HepG2 (cell line): ENCODE measurements around the gene TMIGD2. TPM values are rescaled to one million over a fixed set of nuclear protein-coding genes. Genes with fewer than 3 reads are reported as not detected.

ENCODE experiments used
- ATAC-seq: fragments of 200-7000 bp; cut with Tn5 transposase; 3 replicates; pipeline ENCODE4 v1.9.1; 2020; ENCODE audit warnings: mild to moderate bottlenecking, moderate library complexity
- BruUV-seq: library from RNA; stranded (reverse); fragments of 400-500 nt; replicated peaks from 2 replicates; lab custom pipeline; 2021; lab: Mats Ljungman, UMichigan
- CTCF ChIA-PET: fragments of 300-600 bp; formaldehyde crosslinking; extraction: SDS; loops from one replicate; lab custom pipeline; 2021; ENCODE audit warnings: low total read pairs, inconsistent platforms, low intra/inter-chr PET ratio; lab: Yijun Ruan, JAX
- POLR2A ChIA-PET: fragments of 350-600 bp; sonication (Branson Sonifier 250); formaldehyde crosslinking; loops from one replicate; lab custom pipeline; 2020; ENCODE audit warnings: antibody characterized with exemption, inconsistent platforms; lab: Yijun Ruan, JAX
- DNase-seq: peaks from one replicate; pipeline ENCODE4 v3.0.0-alpha.2; 2015; ENCODE audit warnings: low spot score
- FAIRE-seq: peaks from 3 replicates; lab custom pipeline; 2011; peaks lifted over from hg19 to GRCh38; lab: Jason Lieb, UNC
- H2AFZ ChIP-seq: one replicate; pipeline ENCODE4 v1.6.1; 2011; ENCODE audit warnings: low read length, inconsistent platforms
- H3K27ac ChIP-seq: fragments of 300-600 bp; 3 replicates; pipeline ENCODE4 v1.8.0; 2011; ENCODE audit warnings: mixed run types, mild to moderate bottlenecking, mixed read lengths, low read length, inconsistent platforms; ENCODE audit not compliant: insufficient read depth; ENCODE audit errors: extremely low read length
- H3K27me3 ChIP-seq, 2 experiments: fragments of 200-600 bp in 1 of 2; 2 replicates in 1 of 2; 3 replicates in 1 of 2; pipeline versions ENCODE4 v1.6.0 to v1.8.0; 2011; ENCODE audit warnings: low read length in 2 of 2, mild to moderate bottlenecking in 2 of 2, moderate library complexity in 2 of 2, inconsistent platforms in 1 of 2; ENCODE audit not compliant: insufficient read depth in 2 of 2, control insufficient read depth in 1 of 2
- H3K36me3 ChIP-seq, 2 experiments: fragments of 200-600 bp in 1 of 2; replicated peaks in 1 of 2; 2 replicates in 1 of 2; 3 replicates in 1 of 2; pipeline versions ENCODE4 v1.5.1 to v1.8.0; 2011; ENCODE audit warnings: low read length in 2 of 2, inconsistent platforms in 1 of 2; ENCODE audit not compliant: insufficient read depth in 2 of 2, control insufficient read depth in 1 of 2
- H3K4me1 ChIP-seq: 2 replicates; pipeline ENCODE4 v1.5.1; 2012; ENCODE audit warnings: low read length, inconsistent platforms; ENCODE audit not compliant: insufficient read depth
- H3K4me2 ChIP-seq: 2 replicates; pipeline ENCODE4 v1.6.0; 2011; ENCODE audit warnings: low read depth, low read length, inconsistent platforms
- H3K4me3 ChIP-seq, 3 experiments: fragments of 200-600 bp in 1 of 3; sonication (generic), shearing (Covaris generic) in 1 of 3; replicated peaks in 1 of 3; 2 replicates each; pipeline ENCODE4 v1.5.1; 2011 to 2016; ENCODE audit warnings: low read length in 3 of 3, inconsistent platforms in 2 of 3, low read depth in 2 of 3, mild to moderate bottlenecking in 2 of 3, control low read depth in 1 of 3, mixed read lengths in 1 of 3; ENCODE audit not compliant: insufficient read depth in 1 of 3
- H3K79me2 ChIP-seq: one replicate; pipeline ENCODE4 v1.6.1; 2011; ENCODE audit warnings: low read length, inconsistent platforms; ENCODE audit not compliant: insufficient read depth
- H3K9ac ChIP-seq: 2 replicates; pipeline ENCODE4 v1.6.0; 2011; ENCODE audit warnings: mild to moderate bottlenecking, low read depth, low read length, inconsistent platforms; ENCODE audit not compliant: insufficient read depth
- H3K9me3 ChIP-seq: 2 replicates; pipeline ENCODE4 v1.5.1; 2012; ENCODE audit warnings: mild to moderate bottlenecking, low read length
- H4K20me1 ChIP-seq: 2 replicates; pipeline ENCODE4 v1.6.0; 2011; ENCODE audit warnings: inconsistent platforms, mild to moderate bottlenecking, low read length, moderate library complexity; ENCODE audit not compliant: insufficient read depth
- HDAC1 ChIP-seq: sonication (generic); formaldehyde crosslinking; IDR thresholded peaks from 2 replicates; pipeline ENCODE4 v1.5.1; 2020; ENCODE audit warnings: mild to moderate bottlenecking, missing genetic modification reagents
- MEIS2 ChIP-seq: sonication (generic); formaldehyde crosslinking; IDR thresholded peaks from 2 replicates; pipeline ENCODE4 v1.9.0; 2021; ENCODE audit warnings: mild to moderate bottlenecking, missing genetic modification reagents
- MIXL1 ChIP-seq: IDR thresholded peaks from 2 replicates; pipeline ENCODE4 v1.6.1; 2016
- NCOA1 ChIP-seq: sonication (generic); formaldehyde crosslinking; IDR thresholded peaks from 2 replicates; pipeline ENCODE4 v1.9.0; 2021; ENCODE audit warnings: missing genetic modification reagents
- NFKB2 ChIP-seq: sonication (generic); formaldehyde crosslinking; IDR thresholded peaks from 2 replicates; pipeline ENCODE4 v1.4.0; 2020; ENCODE audit warnings: missing genetic modification reagents, borderline replicate concordance
- RAD21 ChIP-seq: fragments of 450-650 bp; formaldehyde crosslinking; IDR thresholded peaks from 2 replicates; pipeline ENCODE4 v1.5.0; 2020; ENCODE audit warnings: mild to moderate bottlenecking
- RCOR2 ChIP-seq: IDR thresholded peaks from 2 replicates; pipeline ENCODE4 v1.6.1; 2016; ENCODE audit warnings: missing biosample characterization, missing genetic modification reagents
- RFXANK ChIP-seq: IDR thresholded peaks from 2 replicates; pipeline ENCODE4 v1.6.1; 2016
- RXRB ChIP-seq: IDR thresholded peaks from 2 replicates; pipeline ENCODE4 v1.6.1; 2016; ENCODE audit warnings: borderline replicate concordance, missing genetic modification reagents, missing compliant biosample characterization
- SKI ChIP-seq: fragments of 450-650 bp; IDR thresholded peaks from one replicate; pipeline ENCODE4 v1.6.1; 2018; ENCODE audit warnings: mild to moderate bottlenecking; ENCODE audit not compliant: partially characterized antibody
- SRSF9 ChIP-seq: fragments of 200-400 bp; formaldehyde crosslinking; IDR thresholded peaks from 2 replicates; pipeline ENCODE4 v1.6.1; 2018; ENCODE audit warnings: borderline replicate concordance, mild to moderate bottlenecking, low read depth, low read length; ENCODE audit not compliant: insufficient read depth, poor library complexity, severe bottlenecking
- TCF12 ChIP-seq, 2 experiments: fragments of 450-650 bp in 1 of 2; sonication (generic) in 1 of 2; formaldehyde crosslinking in 1 of 2; IDR thresholded peaks; 2 replicates each; pipeline versions ENCODE4 v1.6.1 to v1.8.0; 2017 to 2022; ENCODE audit warnings: antibody characterized with exemption in 1 of 2, mild to moderate bottlenecking in 1 of 2, missing genetic modification reagents in 1 of 2, moderate library complexity in 1 of 2
- U2AF1 ChIP-seq: fragments of 200-400 bp; formaldehyde crosslinking; optimal IDR thresholded peaks from 2 replicates; pipeline ENCODE3; 2017; ENCODE audit warnings: mild to moderate bottlenecking, low read depth, low read length
- ZBTB38 ChIP-seq: sonication (generic); formaldehyde crosslinking; IDR thresholded peaks from 2 replicates; pipeline ENCODE4 v1.5.1; 2020; ENCODE audit warnings: mild to moderate bottlenecking, missing genetic modification reagents
- ZFAT ChIP-seq: sonication (generic); formaldehyde crosslinking; conservative IDR thresholded peaks from 2 replicates; pipeline ENCODE4 v1.8.1; 2023; ENCODE audit warnings: missing genetic modification reagents, inconsistent platforms
- ZMYM3 ChIP-seq: sonication (generic); formaldehyde crosslinking; IDR thresholded peaks from 2 replicates; pipeline ENCODE4 v1.5.1; 2020; ENCODE audit warnings: mild to moderate bottlenecking, missing genetic modification reagents
- ZNF333 ChIP-seq: sonication (generic); formaldehyde crosslinking; IDR thresholded peaks from 2 replicates; pipeline ENCODE4 v1.4.0; 2020; ENCODE audit warnings: mild to moderate bottlenecking, missing genetic modification reagents, borderline replicate concordance
- ZNF710 ChIP-seq: sonication (generic); formaldehyde crosslinking; IDR thresholded peaks from 2 replicates; pipeline ENCODE4 v1.5.0; 2020; ENCODE audit warnings: mild to moderate bottlenecking, missing genetic modification reagents, borderline replicate concordance
- ZNF768 ChIP-seq: sonication (generic); formaldehyde crosslinking; IDR thresholded peaks from 2 replicates; pipeline ENCODE4 v1.4.0; 2020; ENCODE audit warnings: missing genetic modification reagents
- WGBS: methylation state at CpG from one replicate; pipeline ENCODE4 v1.1.6; 2017; ENCODE audit warnings: low lambda C conversion rate; 5-methylcytosine and 5-hydroxymethylcytosine counted together
- in situ Hi-C: cut with HindIII; loops from 2 replicates; pipeline ENCODE4 v1.10.0; 2017; ENCODE audit warnings: low pct_unique_long_range_greater_than_20kb; ENCODE audit not compliant: extremely low pct_ligation_motif_present
- intact Hi-C: fragments of 100-400 bp; cut with micrococcal nuclease; formaldehyde crosslinking; loops from one replicate; pipeline ENCODE4 v1.10.0; 2022; ENCODE audit not compliant: unreplicated experiment
- polyA plus RNA-seq, 8 experiments: library from polyadenylated mRNA; depleted of rRNA in 3 of 8; stranded (reverse) in 7 of 8; unstranded in 1 of 8; fragments of >200 nt; fragmentation: Illumina TruSeq in 4 of 8; extraction: Trizol in 4 of 8; gene quantifications; 2 replicates each; pipeline versions ENCODE4 v1.2.1 to v1.2.3, GENCODE V29; 2011 to 2016; ENCODE audit warnings: low read depth in 4 of 8, missing spikeins in 1 of 8, mixed read lengths in 1 of 8; ENCODE audit not compliant: insufficient read depth in 1 of 8
- total RNA-seq, 5 experiments: library from RNA; depleted of rRNA; stranded (reverse); fragments of >200 nt; fragmentation: Illumina TruSeq; extraction: Trizol; gene quantifications; 2 replicates each; pipeline ENCODE4 v1.2.3, GENCODE V29; 2016; ENCODE audit warnings: low read depth in 1 of 5
- TF ChIP-seq, protein P1 (sequence below): sonication (generic); formaldehyde crosslinking; IDR thresholded peaks from 2 replicates; pipeline ENCODE4 v1.4.0; 2020; ENCODE audit warnings: missing genetic modification reagents

TMIGD2 gene
- total and polyA plus RNA-seq, 2 of the 13 experiments (the other 11 are each of a cell fraction or from before 2014, with no cell fraction given) = 0.11 to 1.0 TPM

GRCh38 chr19:4297901-4298809 lies 4.0 kb downstream of the TMIGD2 start (continued):
- TF ChIP-seq ZNF710 (CRISPR knock-in tag) (0 out of 2 replicates have a peak, but pooled peaks have one; percentile 21), RAD21 (CRISPR knock-in tag) (peak; percentile 53; the same call in 1 of the 2 replicates), HDAC1 (CRISPR knock-in tag) (peak; percentile 23; the same call in 1 of the 2 replicates), RXRB (peak; percentile 24; the same call in 1 of the 2 replicates), NCOA1 (no peak), MEIS2 (CRISPR knock-in tag) (no peak)

DNA sequence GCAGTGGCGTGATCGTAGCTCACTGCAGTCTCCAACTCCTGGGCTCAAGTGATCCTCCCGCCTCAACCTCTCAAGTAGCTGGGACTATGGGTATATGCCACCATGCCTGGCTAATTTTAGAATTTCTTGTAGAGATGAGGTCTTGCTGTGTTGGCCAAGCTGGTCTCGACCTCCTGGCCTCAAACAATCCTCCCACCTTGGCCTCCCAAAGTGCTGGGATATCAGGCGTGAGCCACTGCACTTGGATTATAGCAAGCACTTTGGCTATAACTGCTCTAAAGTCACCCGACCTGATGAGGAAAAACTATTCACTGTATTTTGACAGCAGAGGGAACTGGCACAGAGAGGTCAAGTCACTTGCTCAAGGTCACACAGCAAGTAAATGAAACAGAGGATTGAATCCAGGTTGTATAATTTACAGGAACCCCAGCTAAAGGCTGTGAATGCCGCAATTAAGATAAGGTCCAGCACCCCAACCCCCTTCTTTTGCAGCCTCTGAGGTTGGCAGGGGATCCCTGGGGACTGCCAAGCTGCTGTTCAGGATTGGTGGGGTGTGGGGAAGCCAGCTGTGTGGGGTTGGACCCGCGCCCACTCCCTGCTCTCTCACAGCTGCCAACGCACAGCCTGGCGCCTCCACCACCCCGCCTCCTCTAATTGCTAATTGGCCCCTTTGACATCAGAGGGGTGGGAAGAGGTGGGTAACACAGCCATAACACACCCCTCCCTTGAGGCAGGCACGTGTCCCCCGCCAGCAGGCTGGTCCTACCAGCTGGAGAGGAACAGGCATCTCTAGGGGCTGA lies 6.0 kb downstream of the TMIGD2 start:
- Histone ChIP-seq H3K79me2 (no peaks in the 10 kb centered on the region), H3K27me3 (peaks cover 0 to 2% of the 10 kb centered on the region in 2 experiments; a peak in 1 of 5 replicates), H3K4me3 (no peak overlapping the region), H2AFZ (no peak overlapping the region), H3K9ac (no peak overlapping the region), H3K9me3 (no peaks in the 10 kb centered on the region), H3K4me1 (peaks cover 7% of the 10 kb centered on the region; the same call in 1 of the 2 replicates), H3K27ac (no peak overlapping the region), H4K20me1 (no peaks in the 10 kb centered on the region), H3K4me2 (no peak overlapping the region), H3K36me3 (no peaks in the 10 kb centered on the region)
- TF ChIP-seq ZFAT (CRISPR knock-in tag) = no peak
- TF ChIP-seq, protein P1, sequence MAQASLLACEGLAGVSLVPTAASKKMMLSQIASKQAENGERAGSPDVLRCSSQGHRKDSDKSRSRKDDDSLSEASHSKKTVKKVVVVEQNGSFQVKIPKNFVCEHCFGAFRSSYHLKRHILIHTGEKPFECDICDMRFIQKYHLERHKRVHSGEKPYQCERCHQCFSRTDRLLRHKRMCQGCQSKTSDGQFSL = no peak
- TF ChIP-seq SRSF9 = no peak
- no peak for TF ChIP-seq TCF12 (IDR thresholded peaks at IDR 0.05)
- no peak for TF ChIP-seq TCF12 (CRISPR knock-in tag; IDR thresholded peaks at IDR 0.05)
- peak; percentile 88 for TF ChIP-seq ZNF768 (CRISPR knock-in tag)
- TF ChIP-seq SKI = no peak
- TF ChIP-seq NFKB2 = no peak
- TF ChIP-seq ZBTB38 (CRISPR knock-in tag) = no peak
- TF ChIP-seq RCOR2 = no peak
- no peak for TF ChIP-seq MIXL1 (CRISPR knock-in tag)
- TF ChIP-seq ZMYM3 = 0 out of 2 replicates have a peak, but pooled peaks have one; percentile 13
- TF ChIP-seq RFXANK (CRISPR knock-in tag) = no peak
- no peak for TF ChIP-seq ZNF333 (CRISPR knock-in tag)
- TF ChIP-seq U2AF1 = no peak
- in situ Hi-C loops = no loop called here
- FAIRE-seq (no peak), ATAC-seq (no peak), DNase-seq (no peak)
- POLR2A ChIA-PET = interaction anchor here (0.6 to 3.1 kb wide), 2 partner anchors 14 kb away, joined by 3 to 19 read pairs; no protein-coding TSS in a partner anchor
- BruUV-seq = no TSS peak
- intact Hi-C loops = no loop called here
- CTCF ChIA-PET = no interaction called here
- WGBS = 54% methylated on average over 8 of the region's 14 CpGs
